ENCODE results near the gene AEBP1. TPM values are rescaled to one million over a fixed set of nuclear protein-coding genes. Genes with fewer than 3 reads are reported as not detected.

AEBP1 gene
- polyA plus RNA-seq, 4 donors, result 58.4 to 82.4 (median 73.4) TPM

- no peak for DNase-seq (ENCODE audit: low read depth in 4 of 4, low spot score in 2 of 4)
Measured at GRCh38 chr7:44151956-44152355, 47.8 kb downstream of the AEBP1 start.

DNA sequence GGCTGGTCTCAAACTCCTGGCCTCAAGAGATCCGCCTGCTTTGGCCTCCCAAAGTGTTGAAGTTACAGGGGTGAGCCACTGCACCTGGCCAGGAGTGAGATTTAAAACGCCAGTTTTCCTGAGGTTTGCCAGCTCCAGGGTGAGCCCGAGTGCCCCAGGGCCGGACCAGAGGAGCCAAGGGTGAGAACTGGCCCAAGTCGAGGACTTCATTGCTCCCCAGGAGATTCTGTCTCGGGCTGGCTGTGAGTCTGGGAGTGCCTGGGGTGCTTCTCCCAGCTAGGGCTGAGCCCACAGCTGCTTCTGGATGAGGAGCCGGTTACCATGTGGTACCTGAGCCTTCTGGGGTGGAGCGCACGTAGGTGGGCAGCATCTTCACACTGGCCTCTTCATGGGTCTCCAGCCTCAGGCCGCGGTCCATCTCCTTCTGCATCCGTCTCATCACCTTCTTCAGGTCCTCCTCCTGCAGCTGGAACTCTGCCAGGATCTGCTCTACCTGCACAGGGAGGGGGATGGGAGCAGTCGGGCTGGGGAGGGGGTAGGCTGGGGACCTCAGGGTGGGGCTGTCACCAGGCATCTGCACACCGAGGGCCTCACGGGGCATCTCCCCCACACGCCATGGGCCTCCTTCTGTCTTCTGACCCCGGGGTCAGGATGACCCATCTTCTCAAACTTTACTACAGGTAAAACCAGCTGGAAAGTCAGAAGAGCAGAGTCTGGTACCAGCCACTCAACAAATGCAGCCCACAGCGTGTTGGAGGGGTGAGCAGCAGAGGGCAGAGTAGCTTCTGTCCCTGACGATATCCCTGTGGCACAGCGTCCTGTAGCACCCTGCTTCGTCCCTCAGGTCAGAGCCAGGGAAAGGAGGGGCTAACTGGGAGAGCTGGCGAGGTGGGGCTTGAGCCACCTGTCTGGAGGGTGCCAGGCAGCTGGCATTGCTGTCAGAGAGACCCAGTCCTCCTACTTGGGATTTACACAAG lies 49.1 kb downstream of the AEBP1 start:
- no peak for DNase-seq (ENCODE audit: low read depth in 4 of 4, low spot score in 2 of 4)

- DNase-seq (ENCODE audit: low read depth in 4 of 4, low spot score in 2 of 4), result no peak
Measured at GRCh38 chr7:44153948-44154335, 49.8 kb downstream of the AEBP1 start.

- DNase-seq (ENCODE audit: low read depth in 4 of 4, low spot score in 2 of 4), result no peak
Measured at GRCh38 chr7:44154703-44155102, 50.6 kb downstream of the AEBP1 start.

DNA sequence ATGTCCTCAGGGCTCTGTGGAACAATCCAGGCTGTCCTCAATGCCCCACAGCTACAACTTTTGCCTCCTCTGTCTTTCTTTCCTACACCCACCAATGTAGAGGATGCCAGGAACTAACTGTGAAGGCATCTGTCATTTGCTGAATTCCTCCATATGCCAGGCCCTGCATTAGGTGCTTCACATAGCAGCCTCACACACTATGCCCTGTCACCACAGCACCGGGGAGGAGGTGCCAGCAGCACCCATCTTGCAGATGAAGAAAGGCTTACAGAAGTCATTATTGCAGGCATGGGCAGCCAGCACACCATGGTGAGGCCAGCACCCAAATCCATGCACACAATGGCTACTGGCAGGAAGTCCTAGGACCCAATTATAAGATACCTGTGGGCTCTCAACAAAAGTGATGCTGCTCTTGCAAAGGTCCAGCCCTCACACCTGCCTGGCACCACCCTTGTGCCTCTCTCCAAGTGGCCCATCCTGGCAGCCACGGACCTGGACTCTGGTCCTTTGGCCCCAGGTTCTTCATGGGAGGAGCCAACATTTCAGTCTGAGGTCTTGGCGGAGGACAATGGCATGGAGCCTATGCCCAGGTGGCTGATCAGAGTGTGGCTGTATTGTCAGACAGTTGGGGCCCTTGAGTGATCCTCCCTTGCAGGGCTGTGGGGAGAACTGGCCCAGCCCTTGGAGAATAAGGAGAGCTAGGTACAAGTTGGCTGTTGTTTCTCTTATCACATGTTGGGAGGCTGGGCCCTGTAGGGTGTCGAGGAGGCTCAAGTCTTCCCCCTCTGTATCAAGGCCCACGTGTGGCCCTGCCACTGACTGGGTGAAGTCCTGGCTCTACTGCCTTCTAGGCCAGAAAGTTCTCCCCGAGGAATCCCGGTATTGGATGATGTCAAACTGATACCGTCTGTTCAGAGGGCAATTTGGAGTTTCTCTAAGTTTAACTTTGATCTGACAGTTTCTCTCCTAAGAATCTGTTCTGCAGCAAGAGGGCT lies 51.3 kb downstream of the AEBP1 start:
- DNase-seq (ENCODE audit: low read depth in 4 of 4, low spot score in 2 of 4), result no peak

DNA sequence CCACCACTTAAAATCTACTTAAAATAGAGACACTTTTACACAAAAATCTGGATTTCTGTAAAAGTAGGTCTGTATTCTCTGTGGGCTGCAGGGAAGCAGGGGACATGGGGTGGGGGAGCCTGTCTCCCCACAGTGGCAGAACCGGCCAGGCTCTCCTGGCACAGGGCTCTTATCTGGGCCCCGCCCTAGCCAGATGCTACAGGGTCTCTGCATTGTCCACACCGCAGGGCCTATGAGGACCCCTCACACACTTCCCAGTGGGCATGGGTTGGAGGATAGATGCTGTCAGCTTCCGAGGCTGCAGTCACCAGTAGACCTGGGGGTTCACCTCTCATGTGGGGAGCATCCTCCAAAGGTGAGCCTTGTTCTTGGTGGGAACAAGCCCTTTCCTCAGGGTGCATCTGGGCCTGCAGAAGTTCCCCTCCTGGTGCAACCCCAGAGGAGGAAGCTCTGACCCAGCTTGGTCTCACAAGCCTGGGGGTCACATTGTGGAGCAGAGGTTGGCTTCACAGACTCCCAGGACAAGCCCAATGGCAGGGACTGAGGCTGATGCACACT lies 52.4 kb downstream of the AEBP1 start:
- DNase-seq (ENCODE audit: low read depth in 4 of 4, low spot score in 2 of 4), result no peak

GRCh38 chr7:44157116-44158080 lies 53.3 kb downstream of the AEBP1 start:
- no peak for DNase-seq (ENCODE audit: low read depth in 4 of 4, low spot score in 2 of 4)

DNA sequence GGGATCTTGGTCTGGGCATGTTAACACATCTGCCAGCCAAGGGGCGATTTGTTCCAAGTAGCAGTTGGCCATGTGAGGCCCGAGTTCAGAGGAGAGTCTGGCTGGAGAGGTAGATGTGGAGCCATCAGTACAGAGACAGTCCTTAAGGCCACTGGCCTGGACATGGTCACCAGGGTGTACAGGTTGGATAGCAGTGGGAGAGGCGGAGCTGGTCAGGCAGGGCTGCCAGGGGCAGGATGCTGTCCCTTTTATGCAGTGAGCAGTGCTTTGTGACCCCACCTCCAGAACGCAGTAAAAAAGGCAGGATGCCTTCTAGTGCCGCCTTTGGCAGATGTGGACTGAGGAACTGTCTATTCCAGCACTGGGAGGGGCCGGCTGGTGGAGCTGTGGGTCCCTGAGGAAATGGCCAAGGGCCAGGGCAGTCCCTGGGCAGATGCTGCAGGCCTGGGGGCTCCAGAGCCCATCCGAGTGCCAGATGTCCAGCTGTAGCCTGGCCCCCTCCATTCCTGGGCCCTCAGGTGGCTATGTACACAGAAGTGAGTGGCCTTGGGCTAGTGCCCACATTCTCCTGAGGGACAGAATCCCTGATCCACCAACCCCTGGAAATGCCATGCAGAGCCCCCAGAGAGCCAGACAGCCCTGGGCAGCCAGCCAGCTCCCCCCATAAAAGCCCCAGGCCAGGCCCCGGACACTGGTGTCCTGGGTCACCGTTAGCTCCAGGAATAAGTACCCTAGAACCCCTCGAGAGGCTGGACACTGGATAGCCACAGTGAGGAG lies 54.1 kb downstream of the AEBP1 start:
- no peak for DNase-seq (ENCODE audit: low read depth in 4 of 4, low spot score in 2 of 4)

GRCh38 chr7:44158873-44159631 lies 54.9 kb downstream of the AEBP1 start:
- no peak for DNase-seq (ENCODE audit: low read depth in 4 of 4, low spot score in 2 of 4)

GRCh38 chr7:44159824-44160630 lies 55.9 kb downstream of the AEBP1 start:
- no peak for DNase-seq (ENCODE audit: low read depth in 4 of 4, low spot score in 2 of 4)

- DNase-seq (ENCODE audit: low read depth in 4 of 4, low spot score in 2 of 4), result no peak
Measured at GRCh38 chr7:44161371-44161770, 57.2 kb downstream of the AEBP1 start.

DNA sequence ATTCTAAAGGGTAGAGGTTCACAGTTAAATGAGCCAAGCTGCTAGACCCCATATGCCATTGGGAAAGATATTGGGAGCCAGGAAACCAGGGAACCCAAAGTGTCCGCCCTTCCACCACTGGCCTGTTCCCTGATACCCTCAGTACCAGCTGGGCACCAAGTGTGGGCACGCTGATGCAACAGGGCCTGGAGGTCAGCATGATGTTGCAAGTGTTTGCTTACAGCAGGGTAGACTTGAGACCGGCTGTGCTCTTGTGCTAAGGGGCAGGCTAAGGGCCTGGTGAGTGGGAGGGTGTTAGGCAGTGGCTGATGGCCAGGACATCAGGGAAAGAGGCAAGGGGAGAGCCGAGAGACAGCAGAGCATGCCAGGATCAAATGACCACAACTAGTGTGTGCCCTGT lies 58.0 kb downstream of the AEBP1 start:
- no peak for DNase-seq (ENCODE audit: low read depth in 4 of 4, low spot score in 2 of 4)

- no peak for DNase-seq (ENCODE audit: low read depth in 4 of 4, low spot score in 2 of 4)
Measured at GRCh38 chr7:44162785-44163395, 58.7 kb downstream of the AEBP1 start.

DNA sequence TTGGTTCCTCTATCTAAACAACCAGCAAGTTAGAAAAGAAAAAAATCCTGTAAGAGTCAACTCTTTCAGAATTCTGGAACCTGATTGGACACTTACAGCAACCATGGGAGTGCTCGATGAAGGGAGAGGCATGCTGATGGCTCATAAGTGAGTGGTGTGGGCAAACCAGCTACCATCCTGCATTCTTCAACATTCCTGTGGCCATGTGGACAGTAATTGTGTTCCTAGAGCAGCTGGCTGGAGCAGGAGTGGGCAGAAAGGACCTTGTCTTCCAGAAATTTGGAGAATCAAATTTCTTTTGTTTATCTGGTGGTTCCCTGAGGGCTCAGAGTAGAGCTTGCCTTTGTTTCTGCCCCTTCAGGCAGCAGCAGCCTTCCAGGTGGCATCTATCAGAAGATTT lies 59.4 kb downstream of the AEBP1 start:
- no peak for DNase-seq (ENCODE audit: low read depth in 4 of 4, low spot score in 2 of 4)

All from left renal cortex interstitium (tissue), 4 donors.